ENCODE data around the gene SZRD1. TPM values are rescaled to one million over a fixed set of nuclear protein-coding genes. Genes with fewer than 3 reads are reported as not detected.

SZRD1 gene
- 74.0 to 95.0 TPM (median 90.6 TPM) in 5 replicates for total RNA-seq (2022; extraction: Qiagen RNA extraction; ENCODE audit: low read depth)

GRCh38 chr1:16366722-16367257, at the start of gene SZRD1:
Gene SZRD1 (plus strand): TSS chr1:16367242. CDS start chr1:16367258, 16 bp downstream.

GRCh38 chr1:16351994-16352841, 14.8 kb upstream of the SZRD1 start, which contains the start of gene FBXO42:
Gene FBXO42 (minus strand): TSS chr1:16352480. CDS start chr1:16315418, 37,062 bp downstream.

GRCh38 chr1:16436946-16437474, 70.0 kb downstream of the SZRD1 start, which contains the start of gene SPATA21:
Gene SPATA21 (minus strand): TSS chr1:16437424. CDS start chr1:16431371, 6,053 bp downstream.

GRCh38 chr1:16440470-16441281, 73.6 kb downstream of the SZRD1 start, which contains the start of gene NECAP2:
Gene NECAP2 (plus strand): TSS chr1:16440724. CDS start chr1:16440762, 38 bp downstream.

Other genes starting within 250 kb of the SZRD1 start
- 77.4 to 149 TPM (median 141 TPM) in 5 replicates for gene EPHA2, start 211.2 kb upstream of the SZRD1 start, total RNA-seq (2022; extraction: Qiagen RNA extraction; ENCODE audit: low read depth)
- 4.2 to 8.2 TPM (median 5.9 TPM) in 5 replicates for gene ARHGEF19, start 154.6 kb upstream of the SZRD1 start, total RNA-seq (2022; extraction: Qiagen RNA extraction; ENCODE audit: low read depth)
- gene CPLANE2, start 130.1 kb upstream of the SZRD1 start, total RNA-seq (2022; extraction: Qiagen RNA extraction; ENCODE audit: low read depth): 2.6 to 4.2 TPM (median 3.8 TPM) in 5 replicates
- 8.0 to 9.5 TPM (median 9.1 TPM) in 5 replicates for gene FBXO42, start 14.8 kb upstream of the SZRD1 start, total RNA-seq (2022; extraction: Qiagen RNA extraction; ENCODE audit: low read depth)
- gene SPATA21, start 70.2 kb downstream of the SZRD1 start, total RNA-seq (2022; extraction: Qiagen RNA extraction; ENCODE audit: low read depth): 0.05 TPM in 1 of 5 replicates, not detected in the others
- 34.3 to 43.2 TPM (median 40.1 TPM) in 5 replicates for gene NECAP2, start 73.5 kb downstream of the SZRD1 start, total RNA-seq (2022; extraction: Qiagen RNA extraction; ENCODE audit: low read depth)
- not detected in 5 replicates for gene RNU1-1, start 147.0 kb downstream of the SZRD1 start, total RNA-seq (2022; extraction: Qiagen RNA extraction; ENCODE audit: low read depth)
- gene NBPF1, start 246.3 kb downstream of the SZRD1 start, total RNA-seq (2022; extraction: Qiagen RNA extraction; ENCODE audit: low read depth): 13.9 to 26.9 TPM (median 23.6 TPM) in 5 replicates

Measured in A549 treated with ZK216348 at 1 μM for 4 hours (cell line).